Parathyroid adenoma (tissue), 2 donors: ENCODE measurements around the gene ELK3.

Source experiments
- H2AFZ ChIP-seq: fragments of 300-600 bp; sonication (generic); one replicate; pipeline ENCODE4 v1.7.0; 2017; ENCODE audit warnings: antibody characterized with exemption, mild to moderate bottlenecking
- H3K27ac ChIP-seq: fragments of 300-600 bp; sonication (generic); one replicate; pipeline ENCODE4 v1.7.0; 2017
- H3K27me3 ChIP-seq: fragments of 300-600 bp; sonication (generic); one replicate; pipeline ENCODE4 v1.7.0; 2017; ENCODE audit warnings: low read length; ENCODE audit not compliant: control insufficient read depth, insufficient read depth
- H3K36me3 ChIP-seq: fragments of 300-600 bp; sonication (generic); one replicate; pipeline ENCODE4 v1.7.0; 2017; ENCODE audit warnings: low read length; ENCODE audit not compliant: control insufficient read depth, insufficient read depth
- H3K4me1 ChIP-seq: fragments of 300-600 bp; sonication (generic); one replicate; pipeline ENCODE4 v1.7.0; 2017; ENCODE audit warnings: control low read depth
- H3K4me2 ChIP-seq: fragments of 300-600 bp; sonication (generic); one replicate; pipeline ENCODE4 v1.7.0; 2017; ENCODE audit warnings: low read length
- H3K4me3 ChIP-seq: fragments of 300-600 bp; sonication (generic); one replicate; pipeline ENCODE4 v1.7.0; 2017; ENCODE audit warnings: low read depth, low read length
- H3K79me2 ChIP-seq: fragments of 300-600 bp; sonication (generic); one replicate; pipeline ENCODE4 v1.7.0; 2017; ENCODE audit warnings: control low read depth
- H3K9ac ChIP-seq: fragments of 300-600 bp; sonication (generic); one replicate; pipeline ENCODE4 v1.7.0; 2017; ENCODE audit warnings: mild to moderate bottlenecking
- H3K9me3 ChIP-seq: fragments of 300-600 bp; sonication (generic); one replicate; pipeline ENCODE4 v1.7.0; 2017; ENCODE audit warnings: low read length; ENCODE audit not compliant: control insufficient read depth
- CTCF ChIP-seq: fragments of 300-600 bp; sonication (generic); IDR thresholded peaks from one replicate; pipeline ENCODE4 v1.7.0; 2017; ENCODE audit warnings: antibody characterized with exemption, mild to moderate bottlenecking
- donor health status: primary hyperparathyroidism.

The ELK3 gene

GRCh38 chr12:96196781-96197180 is 2.6 kb downstream of the ELK3 start:
- H3K9ac ChIP-seq, result no peak overlapping the region
- no peak overlapping the region for H3K27ac ChIP-seq
- H3K4me3 ChIP-seq, result no peak overlapping the region

DNA sequence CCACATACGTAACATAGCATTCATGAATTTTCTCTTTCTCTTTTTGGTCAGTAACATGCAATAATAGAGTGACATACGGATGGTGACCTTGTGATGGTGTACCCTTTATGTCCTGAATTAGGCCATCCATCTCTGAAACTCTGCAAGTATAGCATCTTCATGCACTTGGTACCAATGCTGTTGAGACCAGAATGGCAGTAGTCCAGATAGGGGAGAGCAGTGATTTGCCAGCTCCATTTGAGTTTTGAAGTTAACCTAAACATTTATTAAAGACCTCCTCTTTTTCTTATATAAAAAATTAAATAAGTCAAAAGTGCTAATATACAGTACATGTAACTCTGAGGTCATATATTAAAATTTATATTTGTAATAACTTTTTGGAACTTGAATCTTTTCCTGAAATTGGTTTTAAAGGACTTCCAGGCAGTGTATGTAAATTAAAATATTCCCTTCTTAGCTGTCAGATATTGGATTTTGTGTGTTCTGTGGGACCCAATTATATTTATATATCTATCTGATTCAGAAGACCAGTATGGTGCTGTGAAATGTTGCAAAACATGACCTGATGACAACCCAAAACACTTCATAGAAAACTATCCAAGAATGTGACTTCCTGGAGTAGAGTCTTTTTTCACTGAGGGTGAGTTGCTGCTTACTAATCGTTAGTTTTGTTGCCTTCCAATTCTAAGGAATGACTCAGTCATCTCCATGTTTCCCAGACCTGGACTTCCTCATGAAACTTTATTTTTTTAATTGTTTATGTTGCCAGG is 3.5 kb downstream of the ELK3 start:
- H3K79me2 ChIP-seq, result no peaks in the 10 kb centered on the region
- no peak overlapping the region for H2AFZ ChIP-seq
- no peaks in the 10 kb centered on the region for H3K4me1 ChIP-seq
- no peaks in the 10 kb centered on the region for H3K27me3 ChIP-seq
- TF ChIP-seq CTCF, result no peak
- H3K36me3 ChIP-seq, result no peaks in the 10 kb centered on the region
- no peak overlapping the region for H3K4me2 ChIP-seq
- peak overlapping the region; percentile 30 for H3K27ac ChIP-seq
- H3K9ac ChIP-seq, result no peak overlapping the region
- no peak overlapping the region for H3K4me3 ChIP-seq
- no peaks in the 10 kb centered on the region for H3K9me3 ChIP-seq

More at GRCh38 chr12:96196781-96197180, 2.6 kb downstream of the ELK3 start:
- no peak overlapping the region for H3K4me2 ChIP-seq
- no peaks in the 10 kb centered on the region for H3K9me3 ChIP-seq
- no peak overlapping the region for H2AFZ ChIP-seq
- H3K36me3 ChIP-seq, result no peaks in the 10 kb centered on the region
- no peaks in the 10 kb centered on the region for H3K79me2 ChIP-seq
- TF ChIP-seq CTCF, result no peak
- H3K27me3 ChIP-seq, result no peaks in the 10 kb centered on the region
- no peaks in the 10 kb centered on the region for H3K4me1 ChIP-seq

DNA sequence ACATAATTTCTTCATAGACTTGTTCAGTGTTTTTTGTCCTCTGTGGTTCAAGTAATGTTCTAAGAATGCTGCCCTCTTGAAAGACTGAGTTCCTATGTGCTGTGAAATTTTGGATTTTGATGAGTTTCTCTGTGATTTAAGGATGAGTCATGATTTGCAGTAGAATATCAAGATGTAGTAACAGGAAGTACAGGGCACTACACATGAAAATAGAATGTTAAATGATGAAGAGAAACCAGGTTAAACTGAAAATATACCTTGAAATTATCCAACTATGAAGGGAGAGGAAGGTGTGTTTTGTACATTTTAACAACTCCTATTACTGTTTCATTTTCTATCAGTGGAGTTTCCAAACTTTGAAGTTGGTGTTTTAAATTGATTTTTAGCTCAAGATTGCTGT is 4.8 kb downstream of the ELK3 start:
- H3K4me3 ChIP-seq, result no peak overlapping the region
- no peak overlapping the region for H3K9ac ChIP-seq
- H3K4me2 ChIP-seq, result no peak overlapping the region
- no peak for TF ChIP-seq CTCF
- H3K36me3 ChIP-seq, result no peaks in the 10 kb centered on the region
- H2AFZ ChIP-seq, result no peak overlapping the region
- no peak overlapping the region for H3K27ac ChIP-seq
- H3K79me2 ChIP-seq, result no peaks in the 10 kb centered on the region
- no peaks in the 10 kb centered on the region for H3K9me3 ChIP-seq
- no peaks in the 10 kb centered on the region for H3K27me3 ChIP-seq
- H3K4me1 ChIP-seq, result no peaks in the 10 kb centered on the region

GRCh38 chr12:96199464-96199863 is 5.3 kb downstream of the ELK3 start:
- Histone ChIP-seq H3K4me3 (no peak overlapping the region), H3K27me3 (no peaks in the 10 kb centered on the region), H2AFZ (no peak overlapping the region), H3K27ac (no peak overlapping the region), H3K9me3 (no peaks in the 10 kb centered on the region), H3K79me2 (no peaks in the 10 kb centered on the region), H3K4me2 (no peak overlapping the region), H3K9ac (no peak overlapping the region), H3K36me3 (no peaks in the 10 kb centered on the region), H3K4me1 (no peaks in the 10 kb centered on the region)
- no peak for TF ChIP-seq CTCF
